Suprapubic skin (tissue), 4 donors: Measurements from ENCODE around the gene FAM89B. TPM values are rescaled to one million over a fixed set of nuclear protein-coding genes. Genes with fewer than 3 reads are reported as not detected.

Experiments used
- DNase-seq, 2 donors: peaks; one replicate each; pipeline ENCODE4 v3.0.0-alpha.2; 2019; ENCODE audit warnings: low spot score in 2 of 2
- H3K27ac ChIP-seq: fragments of 200-600 bp; sonication (generic); one replicate; pipeline ENCODE4 v1.5.1; 2019
- H3K27me3 ChIP-seq: fragments of 200-600 bp; sonication (generic); one replicate; pipeline ENCODE4 v1.5.1; 2019
- H3K36me3 ChIP-seq: fragments of 200-600 bp; sonication (generic); one replicate; pipeline ENCODE4 v1.5.1; 2019
- H3K4me1 ChIP-seq: fragments of 200-600 bp; sonication (generic); one replicate; pipeline ENCODE4 v1.5.1; 2019
- H3K4me3 ChIP-seq: fragments of 200-600 bp; sonication (generic); one replicate; pipeline ENCODE4 v1.5.1; 2019; ENCODE audit warnings: mild to moderate bottlenecking
- H3K9me3 ChIP-seq: fragments of 200-600 bp; sonication (generic); one replicate; pipeline ENCODE4 v1.5.1; 2019
- CTCF ChIP-seq, 2 donors: fragments of 200-600 bp in 1 of 2; fragments of 450-650 bp in 1 of 2; sonication (generic) in 1 of 2; IDR thresholded peaks; one replicate each; pipeline ENCODE4 v1.5.1; 2016 to 2019; ENCODE audit warnings: antibody characterized with exemption in 2 of 2, mild to moderate bottlenecking in 1 of 2, moderate library complexity in 1 of 2
- EP300 ChIP-seq: sonication (generic); formaldehyde crosslinking; IDR thresholded peaks from one replicate; pipeline ENCODE4 v1.6.1; 2017; ENCODE audit warnings: antibody characterized with exemption
- POLR2A ChIP-seq, 2 donors: fragments of 450-650 bp; IDR thresholded peaks; one replicate each; pipeline ENCODE4 v1.6.1; 2017; ENCODE audit warnings: antibody characterized with exemption in 2 of 2, mild to moderate bottlenecking in 2 of 2, moderate library complexity in 2 of 2
- POLR2AphosphoS5 ChIP-seq, 3 donors: sonication (generic); formaldehyde crosslinking; IDR thresholded peaks; one replicate each; pipeline ENCODE4 v1.6.1; 2017; ENCODE audit warnings: antibody characterized with exemption in 3 of 3
- WGBS: methylation state at CpG from one replicate; pipeline ENCODE4 v1.1.5; 2018; 5-methylcytosine and 5-hydroxymethylcytosine counted together
- total RNA-seq, 4 donors: library from RNA; depleted of rRNA; stranded (reverse); fragments of >200 nt; gene quantifications; one replicate each; pipeline ENCODE4 v1.1.0, GENCODE V29; 2016

The FAM89B gene
- total RNA-seq, 4 donors from 2014 or later: 45.2 to 103 (median 72.0) TPM

- TF ChIP-seq POLR2A (IDR thresholded peaks at IDR 0.05) (no peak), POLR2AphosphoS5 (IDR thresholded peaks at IDR 0.05) (no peak), CTCF (IDR thresholded peaks at IDR 0.05) (no peak), EP300 (no peak)
- 70% methylated on average over 10 of the region's 12 CpGs for WGBS
- no peaks in the 10 kb centered on the region for H3K9me3 ChIP-seq
Observed at GRCh38 chr11:65556470-65557279, 15.7 kb upstream of the FAM89B start.

GRCh38 chr11:65557280-65558001 lies 14.9 kb upstream of the FAM89B start:
- peak overlapping the region; percentile 76 for H3K4me3 ChIP-seq
- H3K27me3 ChIP-seq: no peaks in the 10 kb centered on the region
- DNase-seq: peak in 1 of 2 donors; percentile 73
- H3K27ac ChIP-seq: peak overlapping the region; percentile 87
- 13% methylated on average over 15 of the region's 47 CpGs for WGBS
- H3K36me3 ChIP-seq: no peaks in the 10 kb centered on the region
- H3K4me1 ChIP-seq: peaks cover 83% of the 10 kb centered on the region
- no peaks in the 10 kb centered on the region for H3K9me3 ChIP-seq
- TF ChIP-seq POLR2A (IDR thresholded peaks at IDR 0.05) (no peak), POLR2AphosphoS5 (IDR thresholded peaks at IDR 0.05) (no peak), CTCF (IDR thresholded peaks at IDR 0.05) (no peak), EP300 (no peak)

More at GRCh38 chr11:65556470-65557279, 15.7 kb upstream of the FAM89B start:
- H3K4me3 ChIP-seq: peak overlapping the region; percentile 76
- no peaks in the 10 kb centered on the region for H3K27me3 ChIP-seq
- peaks cover 3% of the 10 kb centered on the region for H3K36me3 ChIP-seq
- DNase-seq: no peak
- H3K27ac ChIP-seq: peak overlapping the region; percentile 87
- H3K4me1 ChIP-seq: peaks cover 87% of the 10 kb centered on the region

GRCh38 chr11:65558002-65558929 lies 14.1 kb upstream of the FAM89B start, which contains the start of gene LTBP3:
LTBP3 (minus strand) TSS chr11:65558359; CDS start chr11:65557959, 400 bp downstream.
- Histone ChIP-seq H3K27ac (peak within 1 kb of the TSS; percentile 87), H3K9me3 (no peaks in the 10 kb centered on the region), H3K4me3 (peak within 1 kb of the TSS; percentile 76), H3K36me3 (no peaks in the 10 kb centered on the region), H3K27me3 (no peaks in the 10 kb centered on the region), H3K4me1 (peaks cover 77% of the 10 kb centered on the region)
- peak in 1 of 2 donors; percentile 83 for DNase-seq
- WGBS: 1% methylated on average over 28 of the region's 79 CpGs
- no peak for TF ChIP-seq EP300
- TF ChIP-seq POLR2AphosphoS5 (IDR thresholded peaks at IDR 0.05): no peak
- TF ChIP-seq CTCF (IDR thresholded peaks at IDR 0.05): no peak
- no peak for TF ChIP-seq POLR2A (IDR thresholded peaks at IDR 0.05)

- H3K27ac ChIP-seq: peak overlapping the region; percentile 87
- no peaks in the 10 kb centered on the region for H3K9me3 ChIP-seq
- no peaks in the 10 kb centered on the region for H3K36me3 ChIP-seq
- DNase-seq: peak in 1 of 2 donors; percentile 77
- 36% methylated on average over 13 of the region's 19 CpGs for WGBS
- TF ChIP-seq EP300 (no peak), CTCF (IDR thresholded peaks at IDR 0.05) (no peak), POLR2A (IDR thresholded peaks at IDR 0.05) (no peak), POLR2AphosphoS5 (IDR thresholded peaks at IDR 0.05) (no peak)
- peak overlapping the region; percentile 76 for H3K4me3 ChIP-seq
- H3K4me1 ChIP-seq: peaks cover 71% of the 10 kb centered on the region
- H3K27me3 ChIP-seq: no peaks in the 10 kb centered on the region
Observed at GRCh38 chr11:65558930-65559509, 13.3 kb upstream of the FAM89B start.
